ENCODE measurements around the gene KCTD11.
"Not testable (repeated sequence)": the region's sequence is repeated elsewhere in the genome, so short reads cannot be mapped to it uniquely, and the experiment has no call there.

Gene KCTD11

DNA sequence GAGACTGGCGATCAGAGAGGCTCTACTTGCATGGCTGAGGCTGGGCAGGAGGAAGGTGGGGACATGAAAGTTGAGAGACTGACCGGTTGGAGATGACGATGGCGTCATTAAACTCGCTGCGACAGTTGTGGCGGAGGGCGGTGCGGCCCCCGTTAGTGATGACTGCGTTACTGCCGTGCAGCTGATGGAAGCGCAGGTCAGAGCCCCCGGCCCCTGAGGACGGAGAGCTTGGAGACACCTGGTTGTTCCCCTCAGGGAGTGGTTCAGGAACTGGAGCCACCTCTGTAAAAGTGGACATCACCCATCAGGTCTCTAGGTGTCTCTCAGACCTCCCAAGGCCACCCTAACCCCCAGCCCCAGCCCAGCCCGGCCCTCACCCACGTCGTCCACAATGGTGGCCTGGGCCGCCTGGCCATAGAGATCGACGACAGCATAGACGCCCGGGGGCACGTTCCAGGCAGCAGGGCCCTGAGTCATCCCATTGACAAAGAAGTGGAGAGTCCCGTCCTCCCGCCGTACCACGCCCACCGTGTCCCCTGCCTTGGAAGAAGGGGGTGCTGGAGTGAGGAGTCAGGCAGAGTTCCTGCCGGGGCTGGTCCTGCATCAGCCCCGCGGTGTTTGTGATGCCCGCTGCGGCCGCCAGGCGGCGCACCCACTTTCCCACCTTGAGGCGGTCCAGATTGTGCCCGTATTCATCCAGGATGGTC lies 28.1 kb upstream of the KCTD11 start:
- DNase-seq: peak; percentile 61

DNA sequence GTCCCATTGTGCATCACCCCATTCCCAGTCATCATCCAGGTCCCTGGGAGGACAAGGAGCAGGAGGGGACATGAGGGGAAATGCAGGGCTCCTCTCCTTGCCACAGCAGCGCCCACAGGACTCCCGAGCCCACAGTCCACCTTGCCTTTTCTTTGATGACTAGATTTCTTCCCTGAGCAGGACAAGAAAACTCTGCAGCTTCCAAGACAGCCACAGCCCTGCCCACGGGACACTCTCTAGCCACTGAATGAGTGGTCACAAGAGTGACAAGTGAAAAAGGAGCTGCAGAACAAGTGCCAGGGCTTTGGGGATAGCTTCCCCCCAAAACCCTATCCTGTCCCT lies 27.6 kb upstream of the KCTD11 start:
- DNase-seq: no peak

DNA sequence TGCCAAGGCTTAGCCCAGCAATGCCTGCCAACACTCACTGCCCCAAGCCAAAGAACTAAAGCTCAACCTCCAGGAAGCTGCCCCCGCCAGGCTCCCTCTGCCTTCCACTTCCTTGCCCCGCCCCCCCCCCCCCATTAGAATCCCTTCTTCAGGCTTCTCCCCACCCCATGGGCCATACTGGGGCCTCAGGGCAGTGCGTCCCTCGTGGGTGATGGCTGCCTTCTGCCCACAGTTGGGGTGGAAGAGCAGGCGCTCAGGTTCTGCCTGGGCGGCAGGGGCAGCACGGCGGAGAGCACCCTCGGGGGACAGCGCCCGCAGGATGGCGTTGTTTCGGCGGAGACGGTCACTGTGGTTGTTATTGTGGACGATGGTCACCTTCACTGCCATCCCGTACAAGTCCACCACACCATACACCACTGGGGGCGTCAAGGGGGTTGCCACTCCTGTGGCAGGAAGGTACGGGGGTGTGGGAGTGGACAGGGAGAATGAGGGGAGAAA lies 26.9 kb upstream of the KCTD11 start:
- no peak for DNase-seq

DNA sequence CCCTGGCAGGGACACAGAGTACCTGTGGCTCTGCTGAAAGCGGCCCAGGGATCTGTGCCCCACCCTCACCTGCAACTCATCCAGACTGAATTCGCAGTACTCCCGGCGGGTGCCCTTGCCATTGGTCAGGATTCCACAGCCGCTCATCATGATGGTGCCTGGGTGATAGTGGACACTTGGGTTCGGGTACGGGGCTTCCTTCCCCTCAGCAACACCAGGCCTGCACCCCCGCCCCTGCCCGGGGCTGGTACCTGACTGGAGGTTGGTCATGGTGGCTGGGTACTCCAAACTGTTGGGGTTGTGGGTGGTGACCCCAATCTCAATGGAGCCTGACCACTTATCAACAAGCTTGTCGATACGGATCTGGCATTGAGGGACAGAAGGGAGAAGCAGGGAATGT lies 25.8 kb upstream of the KCTD11 start:
- DNase-seq: no peak

DNA sequence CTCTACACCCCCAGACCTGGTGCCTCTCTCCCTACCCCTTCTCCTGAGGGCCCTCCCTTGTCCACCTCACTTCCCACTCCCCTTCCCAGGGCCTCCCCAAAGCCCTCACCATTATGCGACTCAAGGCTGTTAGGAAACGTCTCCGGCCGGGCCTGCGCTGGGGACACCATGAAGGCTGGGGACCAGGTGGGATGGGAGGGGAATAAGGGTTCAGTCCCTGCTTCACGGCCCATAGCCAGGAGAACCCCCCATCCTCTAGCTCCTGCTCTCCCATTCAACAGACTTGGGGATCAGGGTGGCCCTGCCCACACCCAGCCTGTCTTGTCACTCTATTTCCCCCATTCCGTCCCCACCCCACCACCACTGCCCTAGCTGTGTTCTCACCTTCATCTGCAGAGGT lies 24.9 kb upstream of the KCTD11 start:
- no peak for DNase-seq

DNA sequence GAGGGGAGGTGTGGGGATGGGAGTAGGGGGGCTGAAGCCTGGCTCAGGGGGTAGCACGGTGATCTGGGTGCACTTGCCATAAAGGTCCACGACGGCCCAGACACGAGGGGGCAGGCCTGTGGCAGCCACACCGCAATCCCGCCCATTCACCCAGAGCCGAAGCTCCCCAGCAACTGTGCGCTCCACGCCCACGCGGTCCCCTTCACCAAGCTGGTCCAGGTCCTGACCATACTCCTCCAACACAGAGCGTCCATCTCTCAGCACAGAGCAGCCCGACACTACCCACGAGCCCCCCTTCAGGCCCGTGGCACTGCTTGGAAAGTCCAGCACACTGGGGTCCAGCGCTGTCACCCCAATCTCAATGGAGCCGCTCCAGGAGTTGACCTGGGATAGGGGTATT lies 24.5 kb upstream of the KCTD11 start:
- no peak for DNase-seq

DNA sequence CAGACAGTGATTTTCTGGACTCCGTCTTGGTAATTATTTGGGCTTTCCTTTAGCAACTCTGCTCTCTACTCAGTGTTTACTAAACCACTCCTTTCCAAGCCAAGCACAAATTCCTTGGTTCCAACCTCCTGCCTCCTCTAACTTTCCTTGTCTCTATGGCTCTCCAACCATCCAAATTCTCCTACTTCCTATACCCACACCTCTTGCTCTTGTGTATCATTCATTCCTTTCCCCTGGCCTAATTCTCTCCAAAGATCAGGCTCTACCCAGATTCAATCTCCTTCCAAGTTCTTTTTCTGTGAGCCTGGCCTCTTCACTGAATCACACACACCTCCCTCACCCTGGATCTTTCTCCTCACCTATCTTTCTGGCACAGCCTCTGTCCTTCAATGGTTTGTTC lies 24.0 kb upstream of the KCTD11 start:
- no peak for DNase-seq

DNA sequence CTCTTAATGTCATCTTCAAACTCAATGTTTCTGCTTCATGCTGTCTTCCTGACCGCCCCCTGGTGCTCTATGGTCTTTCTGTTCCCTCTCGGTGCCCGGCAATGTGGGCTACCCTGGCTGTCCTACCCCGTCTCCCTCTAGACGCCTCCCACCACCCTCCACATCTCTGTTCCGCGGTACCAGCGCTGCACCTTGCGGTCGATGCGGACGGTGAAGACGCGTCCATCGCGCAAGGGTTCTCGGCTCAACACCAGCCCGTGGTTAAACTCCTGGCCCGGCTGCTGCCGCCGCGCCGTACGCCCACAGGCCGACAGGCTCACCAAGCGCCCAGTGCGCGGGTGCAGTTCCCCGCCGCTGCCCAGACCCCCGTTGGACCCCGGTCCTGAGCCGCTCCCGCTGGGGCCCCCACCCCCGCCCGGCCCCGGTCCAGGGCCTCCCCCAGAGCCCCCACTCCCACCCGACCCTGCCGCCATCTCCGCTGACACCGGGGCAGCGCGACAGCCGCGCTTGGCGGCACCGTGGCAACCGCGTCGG lies 23.1 kb upstream of the KCTD11 start, which contains the start of gene NEURL4:
Gene NEURL4 (minus strand): TSS at position 496 of the 534 bp plus-strand sequence. CDS start 23 bp downstream, at position 473.
- DNase-seq: no peak

DNA sequence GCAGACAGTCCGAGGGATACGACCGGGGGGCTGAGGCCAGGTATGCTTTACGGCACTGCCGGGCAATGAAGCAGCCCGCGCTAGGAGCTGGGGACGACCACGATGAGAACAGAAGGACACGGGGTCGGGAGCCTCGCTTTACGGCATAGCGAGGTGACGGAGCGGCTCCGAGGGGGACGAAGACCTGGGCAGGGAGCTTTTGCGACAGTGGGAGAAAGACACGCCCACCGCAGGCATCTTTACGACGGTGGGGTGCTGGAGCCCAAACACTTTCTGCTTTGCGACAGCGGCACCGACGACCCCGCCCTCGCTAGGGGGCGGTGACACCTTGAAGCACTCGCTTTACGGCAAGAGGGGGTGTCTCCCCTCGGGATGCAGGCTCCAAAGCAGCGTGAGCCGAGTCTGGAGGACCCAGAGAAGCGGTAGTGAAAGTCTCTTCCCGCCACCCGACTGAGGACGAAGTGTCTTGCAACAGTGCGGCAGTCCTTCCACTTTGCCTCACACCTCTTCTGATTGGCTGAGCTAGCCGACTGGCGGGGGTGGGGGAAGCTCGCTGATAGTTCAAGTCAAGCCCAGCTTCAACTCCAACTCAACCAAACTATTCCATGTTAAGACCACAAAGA lies 22.5 kb upstream of the KCTD11 start:
- DNase-seq: peak; percentile 98

DNA sequence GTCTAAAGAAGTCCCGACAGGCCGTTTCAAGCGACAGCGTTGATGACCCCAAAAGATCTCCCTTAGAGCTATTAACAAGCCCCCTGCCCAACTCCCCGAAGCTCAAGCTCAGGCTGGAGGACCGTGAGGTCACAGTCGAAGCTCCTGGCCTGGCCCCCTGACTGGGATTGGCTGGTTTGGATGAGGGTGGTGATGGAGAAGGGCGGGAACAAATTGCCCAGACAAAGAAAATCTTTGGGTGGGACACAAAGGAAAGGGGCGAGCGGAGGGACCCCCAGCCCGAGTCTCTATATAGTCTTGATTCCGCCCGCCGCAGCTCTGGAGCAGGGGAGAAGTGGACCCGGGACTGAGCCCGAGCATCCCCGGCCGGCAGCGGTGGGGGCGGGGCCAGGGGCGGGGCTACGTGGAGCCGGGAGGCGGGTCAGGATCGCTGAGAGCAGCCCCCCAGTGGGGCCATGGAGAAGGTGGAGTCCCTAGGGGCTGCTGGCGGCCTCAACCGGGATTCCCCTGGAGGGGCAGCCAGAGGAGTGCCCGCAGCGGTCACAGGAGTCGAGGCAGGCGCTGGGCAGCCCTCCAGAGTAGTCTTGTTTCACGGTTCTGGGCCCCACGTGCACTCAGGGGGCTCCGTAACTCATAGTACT lies 21.8 kb upstream of the KCTD11 start:
- DNase-seq: peak; percentile 88

DNA sequence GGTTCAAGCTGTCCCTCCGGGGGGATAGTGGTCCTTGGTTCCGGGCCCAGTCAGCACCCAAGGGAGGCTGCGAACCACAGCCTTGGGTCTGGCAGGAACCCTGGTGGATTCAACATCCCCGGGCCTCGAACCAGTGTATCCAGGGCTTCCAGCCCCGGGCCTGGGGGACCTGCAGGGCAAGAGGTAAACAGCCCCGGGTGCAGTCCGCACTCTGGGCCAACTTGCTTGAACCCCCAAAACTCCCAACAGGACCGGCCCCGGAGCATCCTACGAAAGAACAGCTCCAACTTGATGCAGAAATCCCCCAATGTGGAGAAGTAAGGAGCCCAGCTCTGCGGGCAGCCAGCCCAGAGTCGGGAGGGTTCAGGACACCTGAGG lies 21.3 kb upstream of the KCTD11 start:
- DNase-seq: no peak

DNA sequence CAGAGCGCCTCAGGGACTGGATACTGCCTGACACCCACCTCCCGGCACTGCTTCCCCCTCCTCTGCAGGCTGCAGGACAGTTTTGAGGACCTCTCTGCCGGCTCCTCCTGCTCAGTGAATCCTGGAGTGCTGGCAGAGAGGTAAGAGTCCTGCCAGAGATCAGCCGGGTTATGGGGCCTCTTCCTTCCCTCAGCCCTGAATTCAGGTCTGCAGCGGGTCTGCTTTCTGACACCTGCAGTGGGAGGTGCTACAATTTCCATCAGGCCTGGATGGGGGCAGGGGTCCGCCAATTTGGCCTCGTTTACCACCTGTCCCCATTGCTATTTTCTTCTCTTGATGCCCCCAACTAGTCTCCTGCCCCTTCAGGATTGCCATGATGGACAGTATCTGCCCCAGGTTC lies 19.9 kb upstream of the KCTD11 start:
- DNase-seq: no peak

DNA sequence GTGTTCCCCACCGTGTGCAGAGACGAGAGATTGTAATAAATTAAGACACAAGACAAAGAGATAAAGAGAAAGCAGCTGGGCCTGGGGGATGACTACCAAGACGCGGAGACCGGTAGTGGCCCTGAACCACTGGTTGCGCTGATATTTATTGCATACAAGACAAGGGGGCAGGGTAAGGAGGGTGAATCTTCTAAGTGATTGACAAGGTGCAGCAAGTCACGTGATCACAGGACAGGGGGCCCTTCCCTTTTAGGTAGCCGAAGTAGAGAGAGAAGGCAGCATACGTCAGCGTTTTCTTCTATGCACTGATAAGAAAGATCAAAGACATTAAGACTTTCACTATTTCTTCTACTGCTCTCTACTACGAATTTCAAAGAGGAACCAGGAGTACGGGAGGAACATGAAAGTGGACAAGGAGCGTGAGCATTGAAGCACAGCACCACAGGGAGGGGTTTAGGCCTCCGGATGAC lies 19.3 kb upstream of the KCTD11 start:
- peak; percentile 35 for DNase-seq

DNA sequence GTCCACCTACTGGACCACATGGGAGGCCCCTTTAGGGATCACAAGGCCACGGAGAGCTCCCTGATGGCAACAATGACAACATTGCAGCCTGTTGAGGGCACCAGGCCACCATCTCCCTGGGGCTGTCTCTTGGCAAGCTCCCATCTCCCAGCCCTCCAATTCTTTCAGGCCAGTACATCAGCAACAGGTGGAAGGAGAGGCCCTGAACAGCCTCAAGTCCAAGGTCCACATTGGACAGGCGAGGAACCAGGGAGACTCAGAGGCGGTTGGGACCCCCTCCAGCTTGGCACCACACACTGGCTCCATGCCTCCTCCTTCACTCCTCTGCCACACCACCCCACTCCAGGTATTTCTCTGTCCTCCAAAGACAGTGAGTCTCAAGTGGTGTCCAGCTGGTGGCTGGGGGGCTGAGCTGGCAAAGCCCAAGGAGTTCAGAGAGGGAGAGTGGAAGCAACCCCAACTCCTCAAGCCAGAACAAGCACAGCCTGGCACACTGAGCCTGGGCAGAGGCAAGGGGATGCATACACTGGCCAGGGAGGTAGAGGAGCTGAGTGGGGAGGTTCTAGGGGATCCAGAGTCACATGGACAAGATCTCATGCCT lies 16.9 kb upstream of the KCTD11 start:
- DNase-seq: no peak

DNA sequence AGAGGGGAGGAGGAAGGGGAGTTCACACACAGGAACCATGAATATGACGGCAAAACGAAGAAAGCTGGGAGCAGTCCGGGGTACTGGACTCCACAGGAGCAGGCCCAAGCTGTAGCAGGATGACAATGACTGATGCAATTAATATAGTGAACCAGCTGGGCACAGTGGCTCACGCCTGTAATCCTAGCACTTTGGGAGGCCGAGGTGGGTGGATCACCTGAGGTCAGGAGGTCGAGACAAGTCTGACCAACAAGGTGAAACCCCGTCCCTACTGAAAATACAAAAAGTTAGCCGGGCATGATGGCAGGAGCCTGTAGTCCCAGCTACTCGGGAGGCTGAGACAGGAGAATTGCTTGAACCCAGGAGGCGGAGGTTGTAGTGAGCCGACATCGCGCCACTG lies 16.2 kb upstream of the KCTD11 start:
- DNase-seq: not testable (repeated sequence)

DNA sequence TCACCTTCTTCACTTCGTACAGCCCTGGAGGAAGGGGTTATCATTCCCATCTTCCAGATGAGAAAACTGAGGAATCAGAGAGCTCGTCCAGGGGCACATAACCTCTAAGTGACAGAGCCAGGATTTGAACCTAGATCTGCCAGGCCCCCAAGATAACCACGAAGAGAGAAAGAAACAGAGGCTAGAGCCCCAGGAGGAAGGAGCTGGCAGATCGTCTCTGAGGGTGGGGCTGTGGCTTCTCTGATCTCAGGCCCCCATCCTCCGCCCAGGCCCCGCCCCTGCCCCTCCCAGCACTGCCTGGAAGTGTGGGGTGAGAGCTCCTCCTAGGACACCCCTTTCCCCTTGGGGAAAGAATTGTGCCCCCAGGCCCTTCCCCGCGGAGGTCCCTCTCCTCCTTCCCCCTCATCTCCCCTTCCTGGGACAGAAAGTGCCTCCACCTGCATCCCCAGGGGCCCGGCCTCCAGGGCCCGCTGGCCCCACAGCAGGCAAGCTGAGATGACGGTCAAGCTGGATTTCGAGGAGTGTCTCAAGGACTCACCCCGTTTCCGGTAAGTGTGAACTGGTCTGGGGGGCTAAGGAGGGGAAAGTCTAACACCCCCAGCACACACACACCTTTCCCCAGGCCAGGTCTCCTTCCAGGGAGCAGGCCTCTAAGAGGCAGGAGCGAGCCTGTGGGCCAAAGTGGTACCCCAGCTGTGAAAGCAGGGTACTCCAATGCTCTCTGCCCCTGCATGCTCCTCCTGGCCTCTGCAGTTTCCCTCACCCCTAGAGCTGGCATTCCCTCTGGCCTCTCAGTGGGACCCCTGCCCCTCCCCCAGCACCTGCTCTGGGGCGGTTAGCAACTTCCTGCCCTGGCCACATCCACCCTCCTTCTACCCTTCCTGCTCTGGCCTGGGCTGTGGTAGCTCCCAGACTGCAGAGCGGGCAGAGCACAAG lies 15.5 kb upstream of the KCTD11 start, which contains the start of gene ACAP1:
Gene ACAP1 (plus strand): TSS at position 290 of the 936 bp plus-strand sequence. CDS start 206 bp downstream, at position 496.
- DNase-seq: peak; percentile 93

DNA sequence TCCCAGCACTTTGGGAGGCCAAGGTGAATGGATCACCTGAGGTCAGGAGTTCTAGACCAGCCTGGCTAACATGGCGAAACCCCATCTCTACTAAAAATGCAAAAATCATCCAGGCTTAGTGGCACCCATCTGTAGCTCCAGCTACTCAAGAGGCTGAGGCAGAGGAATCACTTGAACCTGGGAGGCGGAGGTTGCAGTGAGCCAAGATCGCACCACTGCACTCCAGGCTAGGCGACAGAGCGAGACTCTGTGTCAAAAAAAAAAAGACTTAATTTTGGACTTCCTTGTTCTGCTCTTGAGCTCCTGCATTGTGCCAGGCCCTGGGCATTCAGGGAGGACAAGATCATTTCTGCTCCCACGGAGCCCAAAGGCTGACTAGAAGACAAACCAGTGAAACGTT lies 14.4 kb upstream of the KCTD11 start:
- not testable (repeated sequence) for DNase-seq

DNA sequence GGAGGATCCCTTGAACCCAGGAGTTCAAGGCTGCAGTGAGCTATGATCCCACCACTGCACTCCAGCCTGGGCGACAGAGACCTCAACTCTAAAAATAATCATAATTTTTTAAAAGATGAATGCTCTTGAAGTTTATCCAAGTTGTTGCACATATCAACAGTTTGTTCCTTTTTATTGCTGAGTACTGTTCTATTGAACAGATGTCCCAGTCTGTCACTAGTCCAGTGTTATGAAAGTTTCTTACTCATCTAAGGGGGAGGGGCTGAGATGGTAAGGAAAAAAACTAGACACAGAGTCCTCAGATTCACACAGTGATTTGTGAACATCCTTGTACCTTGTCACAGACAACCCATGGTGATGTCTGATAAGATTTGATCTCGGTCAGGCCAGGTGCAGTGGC lies 11.8 kb upstream of the KCTD11 start:
- no peak for DNase-seq

DNA sequence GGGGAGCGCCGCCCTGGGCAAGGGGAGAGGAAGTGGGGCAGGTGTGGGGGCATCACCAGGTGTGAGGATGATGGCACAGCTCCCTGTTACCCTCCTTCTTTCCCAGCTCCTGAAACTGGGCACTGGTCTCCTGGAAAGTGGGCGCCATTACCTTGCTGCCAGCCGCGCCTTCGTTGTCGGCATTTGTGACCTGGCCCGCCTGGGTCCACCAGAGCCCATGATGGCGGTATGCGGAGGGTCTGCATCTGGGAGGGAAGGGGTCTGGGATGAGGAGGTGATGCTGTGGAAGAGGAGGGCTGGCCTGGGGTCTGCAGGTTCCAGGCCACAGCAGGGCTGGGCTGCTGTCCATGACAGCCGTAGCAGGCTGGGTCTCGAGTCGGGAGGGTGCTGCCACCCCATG lies 10.1 kb upstream of the KCTD11 start:
- DNase-seq: no peak

DNA sequence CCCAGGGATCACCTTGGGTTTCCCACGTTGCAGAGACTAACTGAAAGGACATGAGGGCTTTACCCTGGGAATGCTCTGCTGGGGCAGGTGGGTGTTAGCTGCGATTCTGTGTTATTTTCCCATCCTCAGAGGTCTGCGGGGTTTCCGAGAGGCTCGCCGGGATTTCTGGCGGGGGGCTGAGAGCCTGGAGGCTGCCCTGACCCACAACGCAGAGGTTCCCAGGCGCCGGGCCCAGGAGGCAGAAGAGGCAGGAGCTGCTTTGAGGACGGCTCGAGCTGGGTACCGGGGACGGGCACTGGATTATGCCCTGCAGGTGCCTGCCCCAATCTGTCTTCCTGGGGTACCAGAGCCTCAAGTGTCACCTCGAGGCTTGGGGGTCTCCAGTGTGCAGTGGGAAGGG lies 8.7 kb upstream of the KCTD11 start:
- no peak for DNase-seq

DNA sequence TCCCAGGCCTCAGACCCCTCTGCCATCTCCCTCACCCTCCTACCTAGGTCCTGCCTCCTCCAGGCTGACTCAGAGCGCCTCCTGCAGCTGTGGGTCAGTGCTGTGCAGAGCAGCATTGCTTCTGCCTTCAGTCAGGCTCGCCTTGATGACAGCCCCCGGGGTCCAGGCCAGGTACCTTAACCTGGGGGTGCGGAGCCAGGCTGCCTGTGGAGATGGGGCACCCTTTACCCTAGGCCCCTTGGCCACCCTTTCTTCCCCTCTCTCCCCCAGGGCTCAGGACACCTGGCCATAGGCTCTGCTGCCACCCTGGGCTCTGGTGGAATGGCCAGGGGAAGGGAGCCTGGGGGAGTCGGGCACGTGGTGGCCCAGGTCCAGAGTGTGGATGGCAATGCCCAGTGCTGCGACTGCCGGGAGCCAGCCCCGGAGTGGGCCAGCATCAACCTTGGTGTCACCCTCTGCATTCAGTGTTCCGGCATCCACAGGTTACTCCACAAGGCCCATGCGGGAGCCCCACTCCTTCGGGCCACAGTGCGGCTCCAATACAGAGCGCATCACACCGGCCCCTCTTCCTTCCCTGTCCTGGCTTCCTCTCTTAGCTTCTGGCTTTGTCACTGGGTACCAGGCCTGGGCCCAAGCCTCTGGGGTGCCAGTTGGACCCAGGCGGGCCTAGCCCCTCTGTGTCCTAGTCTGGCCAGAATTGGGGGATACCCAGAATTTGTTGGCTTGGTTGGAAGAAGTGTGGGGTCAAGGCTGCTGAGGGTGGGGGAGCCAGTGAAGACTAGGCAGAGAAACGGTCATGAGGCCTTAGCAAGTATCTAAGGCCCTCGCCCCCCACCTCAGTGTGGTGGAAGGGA lies 5.0 kb upstream of the KCTD11 start:
- DNase-seq: no peak
